Measurements from ENCODE around the gene SATB2. TPM values are rescaled to one million over a fixed set of nuclear protein-coding genes. Genes with fewer than 3 reads are reported as not detected.

Gene SATB2
- under 1 TPM; 0.05 to 0.29 TPM for total RNA-seq
- total RNA-seq = 0.12 to 0.45 reads per million in 2 donors

DNA sequence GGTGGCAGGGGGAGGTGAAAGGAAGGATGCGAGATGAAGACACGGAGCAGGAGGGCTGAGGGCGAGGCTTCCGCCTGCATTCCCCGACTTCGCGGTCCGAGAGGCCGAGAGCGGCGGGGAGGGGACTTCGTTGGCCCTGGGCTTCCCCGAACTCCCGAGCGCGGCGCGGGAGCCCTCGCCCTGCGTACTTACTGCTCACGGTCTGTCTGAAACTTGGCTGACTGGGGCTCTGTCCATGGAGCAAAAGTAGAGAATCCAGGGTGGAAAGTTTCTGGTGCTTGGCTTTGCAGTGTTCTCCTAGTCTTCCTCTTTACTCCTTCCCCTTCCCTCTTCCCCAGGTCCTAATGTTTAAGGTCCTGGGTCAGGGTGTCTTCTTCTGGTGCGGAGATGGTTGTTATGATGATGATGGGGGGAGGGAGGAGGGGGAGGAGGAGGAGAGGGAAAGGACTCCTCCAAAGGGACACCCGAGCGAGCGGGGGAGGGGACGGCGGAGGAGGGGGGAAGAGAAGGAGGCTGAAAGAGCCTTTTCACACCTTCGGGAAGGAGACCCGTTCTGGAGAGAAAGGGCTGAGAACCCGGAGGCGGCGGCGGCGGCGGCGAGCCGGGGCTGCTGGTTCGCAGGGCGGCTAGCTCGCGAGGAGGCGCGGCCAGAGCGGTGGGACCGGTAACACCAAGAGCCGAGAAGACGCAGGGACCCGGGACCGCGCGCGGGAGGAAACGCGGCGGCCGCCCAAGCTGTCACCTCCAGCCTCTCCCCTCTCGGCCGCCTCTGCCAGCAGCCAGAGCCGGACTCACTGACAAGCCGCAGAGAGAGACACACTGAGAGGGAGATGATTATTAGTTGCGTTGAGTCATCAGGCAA, at the start of gene SATB2:
SATB2 (minus strand) TSS at position 793 of the 862 bp plus-strand sequence. CDS start 1,902 bp downstream, outside the sequence.
- Mint-ChIP-seq H3K4me3 (peak within 1 kb of the TSS; percentile 86), H3K36me3 (ENCODE audit: low read depth) (peaks cover 3% of the 10 kb centered on the region), H3K27me3 (peaks cover 57% of the 10 kb centered on the region), H3K27ac (no peak within 1 kb of the TSS), H3K4me1 (peaks cover 10% of the 10 kb centered on the region)
- DNase-seq (no peak), ATAC-seq (peak; percentile 19)
- H3K9me3 ChIP-seq (ENCODE audit: control insufficient read depth, low read length, poor library complexity, severe bottlenecking) = peaks cover 11% of the 10 kb centered on the region

DNA sequence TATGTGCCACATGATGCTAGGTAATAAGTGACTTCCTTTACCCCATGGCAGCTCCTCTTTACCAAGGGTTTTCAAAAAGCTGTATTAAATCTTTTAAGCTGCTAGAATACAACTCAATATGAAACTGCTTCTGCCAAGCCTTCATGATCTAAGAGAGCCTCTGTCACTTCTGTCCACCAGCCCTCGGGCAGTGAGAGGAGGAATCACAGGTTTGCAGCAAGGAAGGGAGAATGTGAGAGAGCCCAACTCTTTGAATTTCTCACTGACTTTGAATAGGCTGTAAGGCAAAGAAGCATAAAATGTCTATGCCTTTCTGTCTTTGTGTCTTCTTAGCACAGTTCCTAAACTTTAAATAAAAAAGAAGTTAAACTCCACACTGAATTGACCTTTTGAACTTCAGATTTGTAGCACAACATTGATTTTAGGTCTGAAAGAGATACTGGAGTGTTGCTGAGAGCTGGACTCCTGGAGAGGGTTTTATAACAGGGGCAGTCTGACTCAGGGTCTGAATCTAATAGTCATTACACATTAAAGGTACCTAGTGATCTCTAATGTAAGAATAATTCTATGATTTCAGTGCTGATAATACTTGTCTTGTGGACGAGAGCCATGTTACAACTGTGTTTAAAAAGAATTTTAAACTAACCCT, 48.1 kb upstream of the SATB2 start:
- H3K9me3 ChIP-seq (ENCODE audit: control insufficient read depth, low read length, poor library complexity, severe bottlenecking) = no peaks in the 10 kb centered on the region
- no peak for ATAC-seq
- Mint-ChIP-seq H3K27me3 (peaks cover 46% of the 10 kb centered on the region), H3K4me3 (no peak overlapping the region), H3K27ac (no peak overlapping the region), H3K36me3 (ENCODE audit: low read depth) (no peaks in the 10 kb centered on the region), H3K4me1 (no peaks in the 10 kb centered on the region)
- DNase-seq = no peak

DNA sequence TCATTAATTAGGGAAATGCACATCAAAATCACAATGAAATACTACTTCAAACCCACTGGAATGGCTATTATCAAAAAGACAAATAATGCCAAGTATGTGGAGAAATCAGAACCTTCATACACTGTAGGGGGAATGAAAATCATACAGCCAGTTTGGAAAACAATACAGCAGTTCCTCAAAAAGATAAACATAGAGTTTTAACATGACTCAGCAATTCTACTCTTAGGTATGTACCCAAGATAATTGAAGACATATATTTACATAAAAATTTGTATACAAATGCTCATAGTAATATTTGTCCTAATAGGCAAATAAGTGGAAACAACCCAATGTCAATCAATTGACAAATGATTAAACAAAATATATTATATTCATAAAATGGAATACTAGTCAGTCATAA, 45.4 kb upstream of the SATB2 start:
- ATAC-seq (no peak), DNase-seq (no peak)
- no peak overlapping the region for H3K4me3 Mint-ChIP-seq
- H3K36me3 Mint-ChIP-seq (ENCODE audit: low read depth) = no peaks in the 10 kb centered on the region
- H3K4me1 Mint-ChIP-seq = no peaks in the 10 kb centered on the region
- H3K27me3 Mint-ChIP-seq = peaks cover 41% of the 10 kb centered on the region
- no peaks in the 10 kb centered on the region for H3K9me3 ChIP-seq (ENCODE audit: control insufficient read depth, low read length, poor library complexity, severe bottlenecking)
- no peak overlapping the region for H3K27ac Mint-ChIP-seq

DNA sequence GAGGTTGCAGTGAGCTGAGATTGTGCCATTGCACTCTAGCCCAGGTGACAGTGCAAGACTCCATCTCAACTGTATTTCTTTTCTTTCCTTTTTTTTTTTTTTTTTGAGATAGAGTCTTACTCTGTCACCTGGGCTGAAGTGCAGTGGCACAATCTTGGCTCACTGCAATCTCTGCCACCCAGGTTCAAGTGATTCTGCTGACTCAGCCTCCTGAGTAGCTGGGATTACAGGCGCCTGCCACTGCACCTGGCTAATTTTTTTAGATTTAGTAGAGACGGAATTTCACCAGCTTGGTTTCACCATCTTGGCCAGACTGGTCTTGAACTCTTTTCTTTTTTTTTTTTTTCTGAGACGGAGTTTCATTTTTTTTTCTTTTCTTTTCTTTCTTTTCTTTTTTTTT, 41.3 kb upstream of the SATB2 start:
- ATAC-seq (no peak), DNase-seq (no peak)
- H3K4me3 Mint-ChIP-seq = no peak overlapping the region
- H3K9me3 ChIP-seq (ENCODE audit: control insufficient read depth, low read length, poor library complexity, severe bottlenecking) = no peaks in the 10 kb centered on the region
- H3K27ac Mint-ChIP-seq = no peak overlapping the region
- H3K4me1 Mint-ChIP-seq = no peaks in the 10 kb centered on the region
- no peaks in the 10 kb centered on the region for H3K36me3 Mint-ChIP-seq (ENCODE audit: low read depth)
- H3K27me3 Mint-ChIP-seq = peaks cover 33% of the 10 kb centered on the region

DNA sequence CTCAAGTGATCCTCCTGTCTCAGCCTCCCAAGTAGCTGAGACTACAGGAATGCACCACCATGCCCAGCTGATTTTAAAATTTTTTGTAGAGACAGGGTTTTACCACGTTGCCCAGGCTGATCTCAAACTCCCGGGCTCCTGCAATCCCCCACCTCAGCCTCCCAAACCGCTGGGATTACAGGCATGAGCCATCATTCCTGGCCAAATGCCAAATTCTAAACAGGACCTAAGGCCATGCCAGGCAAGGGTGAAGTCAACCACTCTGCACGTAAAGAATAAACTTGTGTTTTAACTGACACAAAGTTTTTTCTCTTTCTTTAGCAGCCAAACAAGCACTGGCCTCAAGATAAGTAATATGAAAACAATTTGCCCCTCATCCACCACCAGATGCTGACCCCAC, 37.4 kb upstream of the SATB2 start:
- Mint-ChIP-seq H3K4me1 (peaks cover 4% of the 10 kb centered on the region), H3K27me3 (peaks cover 45% of the 10 kb centered on the region), H3K36me3 (ENCODE audit: low read depth) (peaks cover 3% of the 10 kb centered on the region), H3K4me3 (no peak overlapping the region), H3K27ac (no peak overlapping the region)
- H3K9me3 ChIP-seq (ENCODE audit: control insufficient read depth, low read length, poor library complexity, severe bottlenecking) = no peaks in the 10 kb centered on the region
- ATAC-seq (no peak), DNase-seq (no peak)

DNA sequence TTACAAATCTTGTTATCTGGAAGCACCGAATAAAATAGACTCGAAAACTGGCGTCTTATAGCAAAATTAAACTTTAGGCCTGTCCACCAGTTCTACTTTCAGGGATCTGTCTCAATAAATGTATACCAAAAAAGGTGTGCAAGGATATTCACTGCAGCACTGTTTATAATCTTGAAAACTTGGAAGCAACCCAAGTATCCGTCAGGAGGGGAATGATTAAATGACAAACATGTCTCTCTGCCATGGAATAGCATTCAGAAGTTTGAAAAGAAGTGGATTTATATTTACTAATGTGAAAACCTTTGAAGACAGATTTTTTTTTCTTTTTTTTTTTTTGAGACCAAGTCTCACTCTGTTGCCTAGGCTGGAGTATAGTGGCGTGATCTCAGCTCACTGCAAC, 32.3 kb upstream of the SATB2 start:
- H3K4me3 Mint-ChIP-seq = no peak overlapping the region
- ATAC-seq = no peak

DNA sequence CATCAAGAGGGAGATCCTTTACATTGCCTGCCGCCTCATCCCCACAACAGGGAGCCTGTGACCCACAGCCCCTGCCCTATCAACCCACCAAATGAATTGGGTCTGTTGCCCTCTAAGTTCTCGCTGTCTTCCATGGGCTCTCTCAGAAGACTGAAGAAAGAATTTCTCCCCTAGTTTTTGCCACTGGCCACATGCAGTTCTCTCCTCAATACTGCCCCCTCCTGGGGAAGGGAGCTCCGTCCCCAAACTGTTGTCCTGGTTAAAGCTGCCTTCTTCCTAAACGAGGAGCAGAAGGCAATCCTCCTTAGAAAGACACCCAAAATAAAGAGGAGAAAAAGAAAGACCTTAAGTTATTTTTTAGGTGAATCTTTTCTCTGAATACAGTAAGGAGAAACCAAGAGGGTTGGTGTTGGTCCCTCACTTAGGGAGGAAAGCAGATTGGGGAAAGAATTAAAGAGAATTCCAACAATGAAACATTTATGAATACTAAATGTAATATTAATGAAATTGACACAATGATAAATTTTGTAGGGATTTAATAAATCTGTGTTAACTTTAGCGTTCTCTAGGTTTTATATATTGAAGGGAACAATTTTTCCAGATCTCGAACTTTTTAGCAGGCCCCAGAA, 31.1 kb upstream of the SATB2 start:
- Mint-ChIP-seq H3K27ac (no peak overlapping the region), H3K27me3 (peaks cover 59% of the 10 kb centered on the region), H3K4me3 (no peak overlapping the region), H3K36me3 (ENCODE audit: low read depth) (peaks cover 3% of the 10 kb centered on the region), H3K4me1 (peaks cover 4% of the 10 kb centered on the region)
- no peaks in the 10 kb centered on the region for H3K9me3 ChIP-seq (ENCODE audit: control insufficient read depth, low read length, poor library complexity, severe bottlenecking)
- DNase-seq (peak in 1 of 3 donors; percentile 25), ATAC-seq (peak; percentile 54)

More for the DNA sequence above, 32.3 kb upstream of the SATB2 start:
- no peak overlapping the region for H3K27ac Mint-ChIP-seq
- peaks cover 4% of the 10 kb centered on the region for H3K4me1 Mint-ChIP-seq
- H3K9me3 ChIP-seq (ENCODE audit: control insufficient read depth, low read length, poor library complexity, severe bottlenecking) = no peaks in the 10 kb centered on the region
- H3K27me3 Mint-ChIP-seq = peaks cover 50% of the 10 kb centered on the region
- no peak for DNase-seq
- peaks cover 3% of the 10 kb centered on the region for H3K36me3 Mint-ChIP-seq (ENCODE audit: low read depth)

DNA sequence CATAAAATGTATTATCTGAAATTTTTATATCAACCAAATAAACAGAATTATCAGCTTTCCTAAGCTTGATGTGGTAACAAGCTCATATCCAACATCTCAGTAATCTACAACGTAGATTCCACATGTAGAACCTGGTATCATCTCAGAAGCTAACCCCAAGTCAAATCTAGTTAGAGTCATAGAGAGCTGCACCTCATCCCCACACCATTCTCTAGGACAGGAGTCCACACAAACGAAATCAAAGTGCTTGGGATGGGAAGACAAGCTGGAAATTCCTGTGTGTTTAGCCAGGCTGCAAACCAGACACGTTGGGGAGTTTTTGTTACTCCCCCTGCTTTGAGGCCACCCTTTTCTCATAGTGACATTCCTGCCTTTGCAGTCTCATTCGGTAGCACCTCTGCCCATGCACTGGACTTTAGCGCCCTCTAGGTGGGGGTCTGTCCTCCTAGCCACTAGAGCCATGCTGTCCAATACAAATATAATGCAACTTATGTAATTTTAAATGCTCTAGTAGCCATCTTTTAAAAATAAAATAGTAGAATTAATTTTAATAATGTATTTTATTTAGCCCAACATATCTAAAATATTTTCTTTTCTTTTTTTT, 28.1 kb upstream of the SATB2 start:
- ATAC-seq = no peak
- H3K9me3 ChIP-seq (ENCODE audit: control insufficient read depth, low read length, poor library complexity, severe bottlenecking) = no peaks in the 10 kb centered on the region
- Mint-ChIP-seq H3K36me3 (ENCODE audit: low read depth) (no peaks in the 10 kb centered on the region), H3K27ac (no peak overlapping the region), H3K4me1 (no peaks in the 10 kb centered on the region), H3K27me3 (peaks cover 45% of the 10 kb centered on the region), H3K4me3 (no peak overlapping the region)
- DNase-seq = no peak

DNA sequence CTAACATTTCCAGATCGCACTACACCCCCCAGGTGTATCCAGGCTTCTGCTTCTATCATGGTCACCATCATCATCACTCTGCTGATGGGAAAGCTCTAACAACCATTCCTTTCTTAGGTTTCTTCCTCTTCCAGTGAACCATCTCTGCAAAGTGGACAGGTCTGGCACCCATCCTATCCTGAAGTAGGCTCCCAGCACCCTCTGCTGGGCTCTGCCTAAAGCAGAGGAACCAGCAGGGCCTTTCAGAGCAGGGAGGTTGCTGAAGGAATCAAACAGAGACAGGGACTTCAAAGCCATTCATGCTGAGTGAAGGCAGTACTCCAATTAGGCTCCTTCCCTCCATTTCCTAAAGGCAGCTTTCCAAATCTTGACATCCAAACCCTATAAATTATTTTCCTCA, 27.2 kb upstream of the SATB2 start:
- peaks cover 47% of the 10 kb centered on the region for H3K27me3 Mint-ChIP-seq
- no peak overlapping the region for H3K27ac Mint-ChIP-seq
- no peak overlapping the region for H3K4me3 Mint-ChIP-seq
- DNase-seq (no peak), ATAC-seq (no peak)
- no peaks in the 10 kb centered on the region for H3K9me3 ChIP-seq (ENCODE audit: control insufficient read depth, low read length, poor library complexity, severe bottlenecking)
- no peaks in the 10 kb centered on the region for H3K36me3 Mint-ChIP-seq (ENCODE audit: low read depth)
- no peaks in the 10 kb centered on the region for H3K4me1 Mint-ChIP-seq

DNA sequence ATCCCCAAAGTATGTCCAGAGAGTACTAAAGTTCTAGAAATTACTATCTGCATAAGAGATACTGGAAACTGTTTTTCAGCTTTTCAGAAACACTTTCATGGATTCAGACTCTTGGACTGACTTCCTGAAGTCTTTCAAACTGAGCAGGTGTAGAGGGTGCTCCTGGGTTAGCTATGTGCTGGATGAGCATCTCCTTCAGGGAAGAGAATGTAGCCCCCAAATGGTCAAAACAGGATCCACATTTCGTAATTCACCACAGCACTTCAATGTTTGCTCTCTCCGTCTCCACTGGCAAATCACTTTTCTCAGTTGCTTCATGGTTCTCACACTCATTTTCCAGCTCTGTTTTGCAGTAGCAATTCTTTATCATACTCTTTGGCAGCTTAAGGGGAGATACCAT, 23.2 kb upstream of the SATB2 start:
- Mint-ChIP-seq H3K36me3 (ENCODE audit: low read depth) (no peaks in the 10 kb centered on the region), H3K27ac (no peak overlapping the region), H3K27me3 (peaks cover 63% of the 10 kb centered on the region), H3K4me3 (no peak overlapping the region), H3K4me1 (no peaks in the 10 kb centered on the region)
- H3K9me3 ChIP-seq (ENCODE audit: control insufficient read depth, low read length, poor library complexity, severe bottlenecking) = no peaks in the 10 kb centered on the region
- ATAC-seq = no peak
- DNase-seq = no peak

DNA sequence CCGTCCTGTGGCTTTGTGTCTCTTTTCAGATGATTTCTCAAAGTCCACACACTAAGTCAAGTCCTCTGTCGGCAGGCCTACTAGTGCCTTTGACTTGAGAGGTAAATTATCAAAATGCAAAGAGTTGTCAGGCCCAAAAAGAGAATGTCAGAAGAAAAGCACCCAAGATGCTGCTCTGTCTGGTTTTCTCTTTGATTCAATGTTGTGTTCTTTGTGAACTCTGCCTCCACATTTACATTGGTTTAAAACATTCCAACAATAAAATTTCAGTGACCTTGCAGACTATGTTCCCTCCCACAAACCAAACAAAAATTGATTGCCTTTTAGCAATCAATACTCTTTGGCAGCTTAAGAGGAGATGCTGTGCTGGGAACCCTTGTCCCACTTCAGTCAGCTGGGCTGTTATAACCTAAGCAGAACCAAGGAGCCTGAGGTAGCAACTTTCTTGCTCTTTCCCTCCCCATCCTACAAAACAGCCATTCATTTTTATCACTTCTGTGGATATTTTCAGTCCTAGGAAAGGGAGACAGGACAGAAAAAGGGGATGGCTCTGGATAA, 19.6 kb upstream of the SATB2 start:
- H3K27me3 Mint-ChIP-seq = peaks cover 72% of the 10 kb centered on the region

DNA sequence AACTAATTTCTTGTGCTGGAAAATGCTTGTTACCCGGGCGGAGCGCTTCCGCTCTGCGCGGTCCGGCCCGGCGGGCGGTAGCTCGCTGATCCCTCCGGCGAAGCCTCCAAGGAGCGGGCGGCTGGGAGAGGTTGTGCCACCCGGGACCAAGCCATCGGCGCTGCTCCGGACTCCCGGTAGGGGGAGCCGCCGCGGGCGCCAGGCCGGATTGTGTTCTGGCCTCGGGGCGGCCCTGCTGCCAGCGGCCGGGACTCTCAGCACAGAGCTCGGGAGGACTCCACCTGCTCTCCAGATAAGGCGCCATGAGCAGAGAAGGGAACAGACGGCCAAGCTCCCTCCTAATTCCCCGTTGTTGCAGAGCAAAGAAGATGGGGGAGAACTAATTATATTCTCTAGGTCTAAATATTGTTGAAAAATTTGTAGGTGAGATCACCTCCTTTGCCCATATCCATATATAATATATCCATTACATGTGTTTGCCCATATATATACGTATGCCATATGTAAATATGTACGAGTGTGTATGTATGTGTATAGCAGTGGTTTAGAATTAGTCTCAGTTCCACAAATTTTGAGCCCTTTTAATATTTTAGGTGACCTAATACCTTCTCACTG, 13.8 kb upstream of the SATB2 start:
- ATAC-seq (peak; percentile 42), DNase-seq (no peak)
- peaks cover 94% of the 10 kb centered on the region for H3K27me3 Mint-ChIP-seq
- H3K27ac Mint-ChIP-seq = no peak overlapping the region
- no peak overlapping the region for H3K4me3 Mint-ChIP-seq
- H3K36me3 Mint-ChIP-seq (ENCODE audit: low read depth) = peaks cover 2% of the 10 kb centered on the region
- no peaks in the 10 kb centered on the region for H3K9me3 ChIP-seq (ENCODE audit: control insufficient read depth, low read length, poor library complexity, severe bottlenecking)
- H3K4me1 Mint-ChIP-seq = peaks cover 14% of the 10 kb centered on the region

More for the DNA sequence above, 19.6 kb upstream of the SATB2 start:
- no peaks in the 10 kb centered on the region for H3K9me3 ChIP-seq (ENCODE audit: control insufficient read depth, low read length, poor library complexity, severe bottlenecking)
- Mint-ChIP-seq H3K27ac (no peak overlapping the region), H3K36me3 (ENCODE audit: low read depth) (no peaks in the 10 kb centered on the region), H3K4me3 (no peak overlapping the region), H3K4me1 (peaks cover 2% of the 10 kb centered on the region)
- DNase-seq (no peak), ATAC-seq (no peak)
